Kidney (tissue), 14 donors: ENCODE results near the gene AFAP1L2. TPM values are rescaled to one million over a fixed set of nuclear protein-coding genes. Genes with fewer than 3 reads are reported as not detected.

Experiments
- DNase-seq, 5 donors: peaks; one replicate each; pipeline ENCODE4 v3.0.0-alpha.2; 2013 to 2020
- FAIRE-seq: peaks from 2 replicates; lab custom pipeline; 2012; peaks lifted over from hg19 to GRCh38; lab: Jason Lieb, UNC
- H3K27ac ChIP-seq, 2 donors: one replicate each; pipeline ENCODE4 v1.7.0; 2013; ENCODE audit warnings: low read depth in 2 of 2, low read length in 2 of 2, inconsistent platforms in 1 of 2
- H3K27me3 ChIP-seq: one replicate; pipeline ENCODE4 v1.7.1; 2013; ENCODE audit warnings: low read length, inconsistent platforms; ENCODE audit not compliant: control insufficient read depth, insufficient read depth
- H3K36me3 ChIP-seq, 3 donors: one replicate each; pipeline versions ENCODE4 v1.7.0 to v1.7.1; 2013; ENCODE audit warnings: low read length in 3 of 3, control low read depth in 1 of 3, inconsistent platforms in 1 of 3; ENCODE audit not compliant: insufficient read depth in 3 of 3, control insufficient read depth in 2 of 3
- H3K4me1 ChIP-seq, 3 donors: one replicate each; pipeline versions ENCODE4 v1.7.0 to v1.7.1; 2013; ENCODE audit warnings: low read length in 3 of 3, inconsistent platforms in 1 of 3, low read depth in 1 of 3; ENCODE audit not compliant: control insufficient read depth in 2 of 3, insufficient read depth in 2 of 3
- H3K4me3 ChIP-seq, 3 donors: one replicate each; pipeline versions ENCODE4 v1.7.0 to v1.8.1; 2013; ENCODE audit warnings: low read length in 3 of 3, control low read depth in 1 of 3, inconsistent platforms in 1 of 3
- H3K9ac ChIP-seq, 3 donors: one replicate each; pipeline versions ENCODE4 v1.7.0 to v1.7.1; 2013; ENCODE audit warnings: low read length in 3 of 3, control low read depth in 1 of 3, inconsistent platforms in 1 of 3
- H3K9me3 ChIP-seq, 3 donors: one replicate each; pipeline versions ENCODE4 v1.7.0 to v1.7.1; 2013; ENCODE audit warnings: low read length in 3 of 3, control low read depth in 1 of 3, inconsistent platforms in 1 of 3; ENCODE audit not compliant: control insufficient read depth in 2 of 3, insufficient read depth in 1 of 3
- intact Hi-C: fragments of 100-400 bp; cut with DNase I; formaldehyde crosslinking; loops from one replicate; pipeline ENCODE4 v1.11.1; 2022
- polyA plus RNA-seq: library from polyadenylated mRNA; stranded (reverse); fragments of 350-450 nt; fragmentation: Illumina TruSeq; extraction: RNeasy Lipid Tissue Mini Kit (QIAGEN cat#74804); gene quantifications from one replicate; pipeline ENCODE4 v1.2.3, GENCODE V29; 2014; ENCODE audit warnings: low read depth, low replicate concordance; ENCODE audit not compliant: insufficient read depth
- total RNA-seq: library from RNA; stranded (reverse); fragmentation: NEBNext Ultra II Directional; extraction: Animal tissue kit (Norgen Biotek cat#: 25700); gene quantifications from one replicate; pipeline ENCODE4 v1.2.1, GENCODE V29; 2021
- TF ChIP-seq, protein P1 (sequence below): IDR thresholded peaks from 3 replicates; pipeline ENCODE4 v1.5.1; 2012; ENCODE audit warnings: mild to moderate bottlenecking, moderate library complexity, borderline replicate concordance; ENCODE audit not compliant: insufficient read depth; ENCODE audit errors: extremely low read depth
- donor health status: control.
- donor health status: control.
- donor health status: control.
- donor health status: control.
- donor health status: control.
- donor health status: DM: yes; HTN: yes; CAD: no.
- donor health status: Normal renal cell carcinoma (clear cell type).

The AFAP1L2 gene
- total and polyA plus RNA-seq, 2 donors from 2014 or later, result 19.8 to 24.0 TPM

DNA sequence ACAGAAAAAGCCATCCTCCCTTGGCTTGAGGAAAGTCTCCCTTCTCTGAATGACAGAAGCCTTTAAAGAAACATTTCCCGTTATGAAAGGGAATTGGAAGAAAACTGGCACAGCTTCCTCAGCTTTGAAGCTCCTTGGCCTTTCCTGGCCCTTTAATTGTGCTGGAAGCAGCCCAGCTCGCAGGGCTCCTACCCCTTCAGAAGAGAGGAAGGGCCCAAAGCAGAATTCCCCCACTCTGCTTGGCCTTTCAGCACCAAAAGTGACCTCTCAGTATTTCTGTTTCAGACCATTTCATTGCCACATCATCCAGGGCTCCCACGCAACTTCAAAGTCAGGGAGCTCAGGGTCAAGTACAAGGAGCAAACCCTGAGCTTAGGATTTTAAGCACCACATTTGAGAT lies 4.2 kb downstream of the AFAP1L2 start:
- no peaks in the 10 kb centered on the region for H3K9me3 ChIP-seq
- FAIRE-seq, result no peak
- H3K36me3 ChIP-seq, result no peaks in the 10 kb centered on the region
- no peak overlapping the region for H3K4me3 ChIP-seq
- DNase-seq, result peak in 1 of 5 donors; percentile 80
- no peak overlapping the region for H3K9ac ChIP-seq
- no peaks in the 10 kb centered on the region for H3K27me3 ChIP-seq
- TF ChIP-seq, protein P1, sequence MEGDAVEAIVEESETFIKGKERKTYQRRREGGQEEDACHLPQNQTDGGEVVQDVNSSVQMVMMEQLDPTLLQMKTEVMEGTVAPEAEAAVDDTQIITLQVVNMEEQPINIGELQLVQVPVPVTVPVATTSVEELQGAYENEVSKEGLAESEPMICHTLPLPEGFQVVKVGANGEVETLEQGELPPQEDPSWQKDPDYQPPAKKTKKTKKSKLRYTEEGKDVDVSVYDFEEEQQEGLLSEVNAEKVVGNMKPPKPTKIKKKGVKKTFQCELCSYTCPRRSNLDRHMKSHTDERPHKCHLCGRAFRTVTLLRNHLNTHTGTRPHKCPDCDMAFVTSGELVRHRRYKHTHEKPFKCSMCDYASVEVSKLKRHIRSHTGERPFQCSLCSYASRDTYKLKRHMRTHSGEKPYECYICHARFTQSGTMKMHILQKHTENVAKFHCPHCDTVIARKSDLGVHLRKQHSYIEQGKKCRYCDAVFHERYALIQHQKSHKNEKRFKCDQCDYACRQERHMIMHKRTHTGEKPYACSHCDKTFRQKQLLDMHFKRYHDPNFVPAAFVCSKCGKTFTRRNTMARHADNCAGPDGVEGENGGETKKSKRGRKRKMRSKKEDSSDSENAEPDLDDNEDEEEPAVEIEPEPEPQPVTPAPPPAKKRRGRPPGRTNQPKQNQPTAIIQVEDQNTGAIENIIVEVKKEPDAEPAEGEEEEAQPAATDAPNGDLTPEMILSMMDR, result no peak
- peaks cover 3 to 22% (median 8%) of the 10 kb centered on the region in 3 donors for H3K4me1 ChIP-seq
- no peak overlapping the region for H3K27ac ChIP-seq
- intact Hi-C loops, result no loop called here

DNA sequence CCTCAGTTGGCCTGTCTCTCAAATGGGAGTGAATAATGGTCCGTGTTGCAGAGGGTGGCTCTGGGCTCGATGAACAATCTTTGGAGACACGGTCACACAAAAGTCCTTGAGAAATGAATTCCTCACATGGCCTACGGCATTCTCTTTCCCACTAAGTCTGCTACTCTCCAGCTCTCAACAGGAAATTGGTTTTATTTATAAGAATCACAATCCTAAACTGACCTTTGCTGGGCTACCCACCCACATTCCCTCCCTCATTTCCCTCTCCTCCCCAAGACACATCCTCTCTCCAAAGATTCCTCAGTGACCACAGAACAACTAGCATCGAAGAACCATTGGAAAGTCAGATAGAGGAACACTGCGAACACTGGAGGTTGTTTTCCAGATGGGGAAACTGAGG lies 4.7 kb downstream of the AFAP1L2 start:
- Histone ChIP-seq H3K27ac (no peak overlapping the region), H3K9ac (no peak overlapping the region), H3K36me3 (no peaks in the 10 kb centered on the region), H3K9me3 (no peaks in the 10 kb centered on the region), H3K4me3 (no peak overlapping the region), H3K4me1 (peaks cover 3 to 22% (median 9%) of the 10 kb centered on the region in 3 donors), H3K27me3 (no peaks in the 10 kb centered on the region)
- FAIRE-seq, result no peak
- intact Hi-C loops, result no loop called here
- TF ChIP-seq, protein P1, result no peak
- no peak for DNase-seq

DNA sequence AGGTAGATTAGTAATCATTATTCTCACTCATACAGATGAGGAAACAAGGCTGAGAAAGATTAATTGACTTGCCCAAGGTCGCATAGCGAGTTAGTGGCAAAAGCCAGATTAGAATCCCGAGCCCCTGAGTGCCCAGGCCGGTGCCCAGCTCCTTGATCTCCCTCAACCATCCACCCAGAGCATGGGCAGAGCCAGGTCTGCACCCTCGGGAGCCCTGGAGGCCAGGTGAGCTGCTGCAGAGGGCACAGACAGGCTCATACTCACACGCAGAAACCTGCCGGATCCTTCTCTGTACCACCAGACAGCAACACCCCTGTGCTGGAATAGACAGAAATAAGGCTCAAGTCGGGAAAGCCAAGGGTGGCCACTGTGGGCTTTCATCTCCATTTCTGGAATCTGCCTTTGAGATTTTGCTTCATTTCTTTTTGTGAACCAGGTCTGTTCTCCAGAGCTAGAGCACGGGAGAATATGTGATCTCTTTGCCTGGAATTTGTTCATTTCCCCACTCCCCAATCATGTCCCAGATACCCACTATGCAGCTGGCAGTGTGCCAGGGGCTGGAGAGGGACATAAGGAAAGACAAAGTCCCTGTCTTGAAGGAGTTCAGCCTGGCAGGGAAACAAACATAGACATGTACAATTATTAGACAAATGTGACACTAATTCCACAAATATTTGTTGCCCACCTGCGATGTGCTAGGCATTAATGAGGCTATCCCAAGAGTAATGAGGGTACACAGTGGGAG lies 5.5 kb downstream of the AFAP1L2 start:
- Histone ChIP-seq H3K4me3 (no peak overlapping the region), H3K9ac (no peak overlapping the region), H3K27me3 (no peaks in the 10 kb centered on the region), H3K36me3 (no peaks in the 10 kb centered on the region), H3K27ac (no peak overlapping the region), H3K4me1 (peaks cover 3 to 22% (median 10%) of the 10 kb centered on the region in 3 donors), H3K9me3 (no peaks in the 10 kb centered on the region)
- FAIRE-seq, result no peak
- TF ChIP-seq, protein P1, result no peak
- no peak for DNase-seq
- intact Hi-C loops, result no loop called here
